CD8-positive, alpha-beta memory T cell (primary cell): ENCODE data around the gene GRHL1. TPM values are rescaled to one million over a fixed set of nuclear protein-coding genes. Genes with fewer than 3 reads are reported as not detected.
A peak's percentile ranks its signal among the peaks of the same experiment; 100 is the strongest.
"Not testable (repeated sequence)": the region's sequence is repeated elsewhere in the genome, so short reads cannot be mapped to it uniquely, and the experiment has no call there.

Experiments used
- CTCF ChIA-PET: fragments of 350-600 bp; sonication (Branson Sonifier 250); formaldehyde crosslinking; loops from one replicate; lab custom pipeline; 2021; ENCODE audit warnings: antibody characterized with exemption; lab: Charles Lee
- POLR2A ChIA-PET: fragments of 350-600 bp; sonication (Branson Sonifier 250); formaldehyde crosslinking; loops from one replicate; lab custom pipeline; 2021; ENCODE audit warnings: antibody characterized with exemption; lab: Charles Lee
- DNase-seq, 5 donors: peaks; one replicate each; pipeline versions ENCODE4 v3.0.0 to v3.0.0-alpha.2; 2020 to 2022; ENCODE audit warnings: mixed read lengths in 1 of 5
- H3K27ac ChIP-seq: one replicate; pipeline ENCODE4 v1.7.0; 2013; ENCODE audit warnings: low read depth, mild to moderate bottlenecking, low read length, moderate library complexity
- H3K27me3 ChIP-seq: 2 replicates; pipeline ENCODE4 v1.7.0; 2013; ENCODE audit warnings: low read length, mild to moderate bottlenecking; ENCODE audit not compliant: insufficient read depth, poor library complexity, severe bottlenecking
- H3K36me3 ChIP-seq: 2 replicates; pipeline ENCODE4 v1.7.0; 2013; ENCODE audit warnings: mild to moderate bottlenecking, low read length, moderate library complexity; ENCODE audit not compliant: insufficient read depth
- H3K4me1 ChIP-seq: 2 replicates; pipeline ENCODE4 v1.7.0; 2013; ENCODE audit warnings: mild to moderate bottlenecking, low read length, moderate library complexity; ENCODE audit not compliant: insufficient read depth
- H3K4me3 ChIP-seq: 2 replicates; pipeline ENCODE4 v1.7.0; 2013; ENCODE audit warnings: mild to moderate bottlenecking, low read length
- H3K9me3 ChIP-seq: 2 replicates; pipeline ENCODE4 v1.7.0; 2013; ENCODE audit warnings: mild to moderate bottlenecking, low read length
- H3K27ac Mint-ChIP-seq, 8 donors: one replicate each; pipeline ENCODE4 v1.8.0; 2020 to 2021; ENCODE audit warnings: mixed read lengths in 8 of 8, mild to moderate bottlenecking in 6 of 8, inconsistent platforms in 3 of 8, moderate library complexity in 3 of 8
- H3K27me3 Mint-ChIP-seq, 2 donors: one replicate each; pipeline ENCODE4 v1.8.0; 2020 to 2021; ENCODE audit warnings: mixed read lengths in 2 of 2, mild to moderate bottlenecking in 1 of 2, moderate library complexity in 1 of 2
- H3K36me3 Mint-ChIP-seq, 3 donors: one replicate each; pipeline ENCODE4 v1.8.0; 2020 to 2021; ENCODE audit warnings: mixed read lengths in 3 of 3, inconsistent platforms in 1 of 3, mild to moderate bottlenecking in 1 of 3
- H3K4me1 Mint-ChIP-seq, 3 donors: one replicate each; pipeline ENCODE4 v1.8.0; 2020 to 2021; ENCODE audit warnings: mixed read lengths in 3 of 3, inconsistent platforms in 1 of 3, mild to moderate bottlenecking in 1 of 3
- H3K4me3 Mint-ChIP-seq, 7 donors: one replicate each; pipeline ENCODE4 v1.8.0; 2020 to 2021; ENCODE audit warnings: mixed read lengths in 7 of 7, mild to moderate bottlenecking in 6 of 7, moderate library complexity in 4 of 7, inconsistent platforms in 2 of 7
- H3K9me3 Mint-ChIP-seq, 5 donors: one replicate each; pipeline ENCODE4 v1.8.0; 2020 to 2022; ENCODE audit warnings: mixed read lengths in 5 of 5, mild to moderate bottlenecking in 3 of 5, moderate library complexity in 2 of 5, inconsistent platforms in 1 of 5
- polyA plus RNA-seq: library from polyadenylated mRNA; unstranded; fragments of 300-500 nt; fragmentation: Illumina TruSeq; gene quantifications from one replicate; pipeline ENCODE4 v1.2.3, GENCODE V29; 2021
- total RNA-seq, 2 experiments: library from RNA; stranded (reverse); gene quantifications; one replicate each; pipeline ENCODE4 v1.2.3, GENCODE V29; 2021

The GRHL1 gene
- total and polyA plus RNA-seq, 3 experiments from 2014 or later, result 0.12 to 0.93 (median 0.88) TPM

GRCh38 chr2:10006236-10007161, 55.0 kb downstream of the GRHL1 start:
- ChIA-PET POLR2A (no interaction called here), CTCF (interaction anchor here (1.0 to 2.3 kb wide), 2 partner anchors 22 kb away, joined by 3 to 9 read pairs; no protein-coding TSS in a partner anchor)
- DNase-seq, result no peak
- no peaks in the 10 kb centered on the region for H3K36me3 ChIP-seq
- H3K4me1 ChIP-seq, result no peaks in the 10 kb centered on the region
- no peaks in the 10 kb centered on the region for H3K27me3 ChIP-seq
- Mint-ChIP-seq H3K9me3 (no peaks in the 10 kb centered on the region), H3K4me1 (no peaks in the 10 kb centered on the region), H3K27me3 (peaks cover 9 to 40% of the 10 kb centered on the region in 2 donors), H3K36me3 (no peaks in the 10 kb centered on the region), H3K4me3 (no peak overlapping the region), H3K27ac (no peak overlapping the region)
- H3K4me3 ChIP-seq, result no peak overlapping the region
- no peak overlapping the region for H3K27ac ChIP-seq
- H3K9me3 ChIP-seq, result no peaks in the 10 kb centered on the region

- H3K4me1 Mint-ChIP-seq, result no peaks in the 10 kb centered on the region
- H3K27ac ChIP-seq, result no peak overlapping the region
- H3K9me3 ChIP-seq, result no peaks in the 10 kb centered on the region
- H3K4me3 Mint-ChIP-seq, result no peak overlapping the region
- no peaks in the 10 kb centered on the region for H3K9me3 Mint-ChIP-seq
- H3K4me3 ChIP-seq, result no peak overlapping the region
- no peaks in the 10 kb centered on the region for H3K27me3 ChIP-seq
- H3K36me3 ChIP-seq, result no peaks in the 10 kb centered on the region
- H3K36me3 Mint-ChIP-seq, result no peaks in the 10 kb centered on the region
- no peak for DNase-seq
- H3K4me1 ChIP-seq, result no peaks in the 10 kb centered on the region
- no peak overlapping the region for H3K27ac Mint-ChIP-seq
- CTCF ChIA-PET, result interaction anchor here (1.0 kb wide), 1 partner anchor 23 kb away, joined by 3 read pairs; no protein-coding TSS in a partner anchor
- H3K27me3 Mint-ChIP-seq, result peaks cover 9 to 40% of the 10 kb centered on the region in 2 donors
- POLR2A ChIA-PET, result no interaction called here
Measured at GRCh38 chr2:10007435-10007834, 55.9 kb downstream of the GRHL1 start.

DNA sequence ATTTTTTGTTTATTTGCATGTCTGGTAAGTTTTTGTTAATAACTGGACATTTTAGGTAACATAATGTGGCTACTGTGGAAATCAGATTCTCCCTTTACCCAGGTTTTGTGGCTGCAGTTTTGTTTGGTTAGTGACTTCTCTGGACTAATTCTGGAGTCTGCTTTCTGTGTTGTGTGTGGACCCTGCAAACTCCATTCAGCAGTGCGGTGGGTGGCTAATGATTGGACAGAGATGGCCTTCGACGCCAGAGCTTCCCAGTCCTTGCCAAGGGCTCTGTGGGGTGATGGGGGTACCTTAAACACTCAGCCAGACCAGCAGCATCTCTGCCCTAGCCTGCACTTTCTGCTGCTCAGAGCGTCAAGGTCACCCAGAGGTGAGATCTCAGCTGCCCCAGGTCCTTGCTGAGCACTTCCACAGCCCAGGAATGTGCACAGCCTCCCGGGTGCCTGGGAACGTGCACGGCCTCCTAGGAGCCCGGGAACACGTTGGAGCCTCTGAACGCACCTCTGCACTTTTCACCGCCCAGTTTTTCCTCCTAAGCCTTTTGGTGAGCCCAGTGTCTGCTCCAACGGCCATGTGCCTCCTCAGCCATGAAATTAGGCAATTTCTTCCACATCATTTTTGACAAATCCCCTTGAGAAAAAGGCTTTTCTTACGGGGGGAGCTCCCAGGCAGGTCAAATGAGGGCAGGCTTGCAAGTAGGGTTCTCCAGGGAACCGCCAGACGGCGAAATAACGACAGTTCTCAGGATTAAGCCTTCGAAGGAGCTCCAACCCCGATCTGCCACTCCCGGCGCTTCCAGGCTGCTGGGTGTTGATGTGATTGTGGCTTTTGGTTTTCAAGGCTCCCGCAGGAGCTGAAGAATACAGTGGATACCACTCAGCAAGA, 56.7 kb downstream of the GRHL1 start:
- Mint-ChIP-seq H3K27ac (no peak overlapping the region), H3K9me3 (no peaks in the 10 kb centered on the region), H3K4me1 (no peaks in the 10 kb centered on the region), H3K4me3 (no peak overlapping the region), H3K27me3 (peaks cover 9 to 40% of the 10 kb centered on the region in 2 donors), H3K36me3 (no peaks in the 10 kb centered on the region)
- POLR2A ChIA-PET, result no interaction called here
- Histone ChIP-seq H3K27me3 (no peaks in the 10 kb centered on the region), H3K27ac (no peak overlapping the region), H3K4me1 (no peaks in the 10 kb centered on the region), H3K9me3 (no peaks in the 10 kb centered on the region), H3K4me3 (no peak overlapping the region), H3K36me3 (no peaks in the 10 kb centered on the region)
- DNase-seq, result no peak
- CTCF ChIA-PET, result interaction anchor here (1.0 kb wide), 1 partner anchor 24 kb away, joined by 3 read pairs; no protein-coding TSS in a partner anchor

DNA sequence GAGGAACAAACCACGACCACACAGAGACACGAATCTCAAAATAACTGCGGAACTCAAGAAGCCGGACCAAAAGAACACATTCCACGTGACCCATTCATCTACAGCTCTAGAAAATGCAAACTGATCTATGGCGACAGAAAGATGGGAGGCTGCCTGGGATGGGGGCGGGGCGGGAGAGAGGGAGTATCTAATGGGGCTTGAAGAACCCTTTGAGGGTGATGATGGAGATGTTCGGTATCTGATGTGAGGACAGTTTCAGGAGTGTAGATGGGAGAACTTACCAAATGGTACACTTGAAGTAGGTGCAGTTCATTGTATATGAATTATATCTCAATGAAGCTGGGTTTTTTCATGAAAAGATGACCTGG, 57.3 kb downstream of the GRHL1 start:
- H3K9me3 Mint-ChIP-seq, result no peaks in the 10 kb centered on the region
- H3K27me3 ChIP-seq, result no peaks in the 10 kb centered on the region
- H3K4me3 Mint-ChIP-seq, result no peak overlapping the region
- H3K27ac Mint-ChIP-seq, result peak overlapping the region in 1 of 8 donors; percentile 42
- CTCF ChIA-PET, result no interaction called here
- H3K27me3 Mint-ChIP-seq, result peaks cover 9 to 40% of the 10 kb centered on the region in 2 donors
- no peaks in the 10 kb centered on the region for H3K4me1 ChIP-seq
- no peaks in the 10 kb centered on the region for H3K36me3 ChIP-seq
- no peak for DNase-seq
- no peak overlapping the region for H3K27ac ChIP-seq
- no peaks in the 10 kb centered on the region for H3K36me3 Mint-ChIP-seq
- no peaks in the 10 kb centered on the region for H3K4me1 Mint-ChIP-seq
- H3K4me3 ChIP-seq, result no peak overlapping the region
- POLR2A ChIA-PET, result no interaction called here
- no peaks in the 10 kb centered on the region for H3K9me3 ChIP-seq

GRCh38 chr2:10009271-10009810, 57.8 kb downstream of the GRHL1 start:
- H3K4me3 ChIP-seq, result no peak overlapping the region
- no peaks in the 10 kb centered on the region for H3K27me3 ChIP-seq
- H3K4me1 Mint-ChIP-seq, result no peaks in the 10 kb centered on the region
- H3K27ac ChIP-seq, result no peak overlapping the region
- POLR2A ChIA-PET, result no interaction called here
- H3K4me1 ChIP-seq, result no peaks in the 10 kb centered on the region
- H3K9me3 ChIP-seq, result no peaks in the 10 kb centered on the region
- no peak overlapping the region for H3K4me3 Mint-ChIP-seq
- no peaks in the 10 kb centered on the region for H3K36me3 Mint-ChIP-seq
- DNase-seq, result no peak
- H3K27me3 Mint-ChIP-seq, result peaks cover 9 to 37% of the 10 kb centered on the region in 2 donors
- H3K27ac Mint-ChIP-seq, result no peak overlapping the region
- CTCF ChIA-PET, result no interaction called here
- no peaks in the 10 kb centered on the region for H3K36me3 ChIP-seq
- H3K9me3 Mint-ChIP-seq, result no peaks in the 10 kb centered on the region

GRCh38 chr2:10009811-10010781, 58.6 kb downstream of the GRHL1 start:
- Mint-ChIP-seq H3K4me3 (no peak overlapping the region), H3K9me3 (no peaks in the 10 kb centered on the region), H3K27me3 (peaks cover 9 to 37% of the 10 kb centered on the region in 2 donors), H3K27ac (no peak overlapping the region), H3K4me1 (no peaks in the 10 kb centered on the region), H3K36me3 (no peaks in the 10 kb centered on the region)
- Histone ChIP-seq H3K27ac (no peak overlapping the region), H3K9me3 (no peaks in the 10 kb centered on the region), H3K27me3 (no peaks in the 10 kb centered on the region), H3K4me3 (no peak overlapping the region), H3K4me1 (no peaks in the 10 kb centered on the region), H3K36me3 (no peaks in the 10 kb centered on the region)
- ChIA-PET POLR2A (no interaction called here), CTCF (no interaction called here)
- DNase-seq, result no peak

DNA sequence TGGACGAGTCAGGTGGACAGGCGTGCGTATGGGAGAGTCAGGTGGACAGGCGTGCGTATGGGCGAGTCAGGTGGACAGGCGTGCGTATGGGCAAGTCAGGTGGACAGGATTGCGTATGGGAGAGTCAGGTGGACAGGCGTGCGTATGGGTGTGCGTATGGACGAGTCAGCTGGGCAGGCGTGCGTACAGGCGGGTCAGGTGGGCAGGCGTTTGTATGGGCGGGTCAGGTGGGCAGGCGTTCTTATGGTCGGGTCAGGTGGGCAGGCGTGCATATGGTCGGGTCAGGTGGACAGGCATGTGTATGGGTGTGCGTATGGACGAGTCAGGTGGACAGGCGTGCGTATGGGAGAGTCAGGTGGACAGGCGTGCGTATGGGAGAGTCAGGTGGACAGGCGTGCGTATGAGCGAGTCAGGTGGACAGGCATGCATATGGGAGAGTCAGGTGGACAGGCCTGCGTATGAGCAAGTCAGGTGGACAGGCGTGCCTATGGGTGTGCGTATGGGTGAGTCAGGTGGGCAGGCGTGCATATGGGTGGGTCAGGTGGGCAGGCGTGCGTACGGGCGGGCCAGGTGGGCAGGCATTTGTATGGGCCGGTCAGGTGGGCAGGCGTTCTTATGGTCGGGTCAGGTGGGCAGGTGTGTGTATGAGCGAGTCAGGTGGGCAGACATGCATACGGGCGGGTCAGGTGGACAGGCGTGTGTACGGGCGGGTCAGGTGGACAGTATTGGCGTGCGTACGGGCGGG, 59.5 kb downstream of the GRHL1 start:
- H3K4me1 Mint-ChIP-seq, H3K27ac ChIP-seq, H3K36me3 ChIP-seq, CTCF ChIA-PET, DNase-seq, H3K9me3 ChIP-seq, POLR2A ChIA-PET, H3K4me3 ChIP-seq, H3K4me1 ChIP-seq, H3K9me3 Mint-ChIP-seq, H3K4me3 Mint-ChIP-seq, H3K36me3 Mint-ChIP-seq, H3K27ac Mint-ChIP-seq, H3K27me3 ChIP-seq: not testable (repeated sequence)
- peaks cover 7 to 29% of the 10 kb centered on the region in 2 donors for H3K27me3 Mint-ChIP-seq
